Heart left ventricle (tissue), 13 donors: Measurements from ENCODE around the gene PLAU.

ENCODE experiments used
- CTCF ChIP-seq, 12 donors: fragments of 200-600 bp; sonication (generic) in 4 of 12; IDR thresholded peaks; one replicate each; pipeline versions ENCODE4 v1.5.0 to v1.8.0; 2018 to 2022; ENCODE audit warnings: antibody characterized with exemption in 12 of 12, mild to moderate bottlenecking in 5 of 12
- POLR2A ChIP-seq, 2 donors: fragments of 450-650 bp; IDR thresholded peaks; one replicate each; pipeline ENCODE4 v1.6.1; 2017; ENCODE audit warnings: antibody characterized with exemption in 2 of 2, mild to moderate bottlenecking in 2 of 2, moderate library complexity in 2 of 2
- donor health status: ischemic (EF 13 %, LVEDD 7.1; RV severe dilation, severe dysfunction).
- donor health status: DM: no; HTN: yes; CAD: no.
- donor health status: DM: no; HTN: no; CAD: no.
- donor health status: ischemic (EF 25% LVEDD 6.9; RV normal size, moderate dysfunction).
- donor health status: ischemic (EF 25% LVEDD 5.7; RV mildly dilated, moderate dysfunction).
- donor health status: ischemic (EF 35%, LVEDD 5.7; RV mildly dilated, moderate dysfunction).
- donor health status: nonischemic (EF 11% LVEDD 7.7; RV severe dilation, severe dysfunction).
- donor health status: DM: yes; HTN: yes; CAD: no.
- donor health status: PGD.
- donor health status: ischemic (EF 29% LVEDD 5.4; RV normal size, mild dysfunction).
- donor health status: nonischemic (EF 23%, LVEDD 6.1; RV moderate dilation, normal function).

GRCh38 chr10:73910401-73910763, 550 bp upstream of the PLAU start:
- peak in 1 of 12 donors; percentile 8 for TF ChIP-seq CTCF (IDR thresholded peaks at IDR 0.05)
- TF ChIP-seq POLR2A (IDR thresholded peaks at IDR 0.05) = no peak
